Cardiac septum (tissue), 1 donor: ENCODE results near the gene CD28. TPM values are rescaled to one million over a fixed set of nuclear protein-coding genes. Genes with fewer than 3 reads are reported as not detected.

Experiments
- DNase-seq: peaks from one replicate; pipeline ENCODE4 v3.0.0-alpha.2; 2020; ENCODE audit warnings: low spot score
- intact Hi-C: fragments of 100-400 bp; cut with DNase I; formaldehyde crosslinking; loops from one replicate; pipeline ENCODE4 v1.14.0; 2022
- long read RNA-seq: library from polyadenylated mRNA; unstranded; transcript quantifications from one replicate; pipeline ENCODE4 v2.0.0, GENCODE V29; 2021
- total RNA-seq: library from RNA; stranded (reverse); fragmentation: NEBNext Ultra II Directional; extraction: Animal tissue kit (Norgen Biotek cat#: 25700); gene quantifications from one replicate; pipeline ENCODE4 v1.2.1, GENCODE V29; 2021
- donor health status: DM: no; HTN: no; CAD: no.

CD28 gene
- total RNA-seq, result 1.3 TPM
- long read RNA-seq, partial matches to known transcripts, result 0 of 1 reads
- long read RNA-seq, other reads (novel, unspliced or antisense), result 1 of 1 reads

DNA sequence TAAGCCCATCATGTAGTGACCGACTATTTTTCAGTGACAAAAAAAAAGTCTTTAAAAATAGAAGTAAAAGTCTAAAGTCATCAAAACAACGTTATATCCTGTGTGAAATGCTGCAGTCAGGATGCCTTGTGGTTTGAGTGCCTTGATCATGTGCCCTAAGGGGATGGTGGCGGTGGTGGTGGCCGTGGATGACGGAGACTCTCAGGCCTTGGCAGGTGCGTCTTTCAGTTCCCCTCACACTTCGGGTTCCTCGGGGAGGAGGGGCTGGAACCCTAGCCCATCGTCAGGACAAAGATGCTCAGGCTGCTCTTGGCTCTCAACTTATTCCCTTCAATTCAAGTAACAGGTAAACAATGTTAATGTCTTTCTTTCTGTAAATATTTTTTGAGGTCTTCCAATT, at the start of gene CD28:
TSS of gene CD28 (plus strand) at position 237 of the 400 bp plus-strand sequence. CDS start at position 295, 58 bp downstream.
- intact Hi-C loops, result no loop called here
- DNase-seq, result no peak

GRCh38 chr2:203659331-203660049, 46.9 kb upstream of the CD28 start:
- no peak for DNase-seq
- intact Hi-C loops, result no loop called here

DNA sequence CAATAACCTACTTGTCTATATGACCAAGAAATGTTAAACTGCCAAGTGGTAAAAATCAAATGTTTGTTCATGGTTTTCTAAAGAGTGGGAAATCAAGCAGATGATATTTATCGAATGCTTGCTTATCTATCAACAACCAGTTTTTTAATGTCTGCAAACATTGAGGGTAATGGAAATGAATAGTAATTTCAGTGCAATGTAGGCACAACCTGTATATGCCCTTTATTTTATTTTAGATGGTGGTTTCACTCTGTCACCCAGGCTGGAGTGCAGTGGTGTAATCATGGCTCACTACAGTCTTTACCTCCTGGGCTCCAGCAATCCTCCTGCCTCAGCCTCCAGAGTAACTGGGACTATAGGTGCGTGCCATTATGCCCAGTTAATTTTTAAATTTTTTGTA, 46.0 kb upstream of the CD28 start:
- intact Hi-C loops, result no loop called here
- DNase-seq, result no peak

DNA sequence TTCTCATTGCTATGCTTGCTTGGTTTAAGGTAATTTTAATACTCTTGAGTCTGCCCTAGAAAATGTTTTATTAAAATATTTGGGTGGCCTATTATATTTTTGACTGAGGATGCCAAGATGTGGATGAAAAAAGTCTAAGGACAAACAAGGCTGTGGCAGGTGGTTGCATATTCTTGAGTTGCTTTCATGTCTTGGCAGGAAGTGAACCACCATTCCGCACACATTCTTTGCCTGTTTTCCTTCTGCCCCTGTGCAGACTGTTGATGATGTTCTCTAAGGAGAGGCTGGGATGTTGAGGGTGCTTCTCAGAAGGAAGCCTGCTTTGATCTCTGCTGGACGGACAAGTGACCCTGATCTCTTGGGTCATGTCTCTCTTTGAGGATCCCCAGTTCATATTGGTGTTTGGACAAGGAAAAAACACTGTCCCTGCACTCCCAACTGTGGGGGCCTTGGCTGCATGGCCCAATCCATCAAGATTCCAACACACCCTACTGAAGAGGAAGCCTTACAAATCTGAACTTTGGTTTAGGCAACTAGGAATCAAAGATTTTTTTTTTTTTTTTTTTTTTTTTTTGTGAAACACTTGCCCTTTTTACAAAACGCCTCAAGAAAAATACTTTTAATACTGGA, 45.0 kb upstream of the CD28 start:
- DNase-seq, result no peak
- intact Hi-C loops, result no loop called here

DNA sequence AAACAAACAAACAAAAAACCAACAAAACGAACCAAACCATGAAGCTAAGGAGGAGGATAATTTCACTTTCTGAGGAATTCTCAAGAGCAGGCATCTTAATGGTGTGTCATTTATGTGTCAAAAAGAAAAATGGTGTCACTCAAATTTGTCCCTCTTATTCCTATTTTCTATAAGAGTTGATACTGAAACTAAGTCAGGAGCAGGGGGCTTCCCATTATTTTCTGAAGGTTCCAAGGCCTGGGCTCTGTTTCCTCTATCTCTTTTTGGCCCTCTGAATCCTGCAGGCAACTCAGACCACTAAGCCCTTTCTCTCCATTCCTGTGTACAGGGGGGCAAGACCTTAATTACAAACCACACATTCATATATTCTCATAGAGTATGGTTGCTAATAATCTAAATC, 44.0 kb upstream of the CD28 start:
- intact Hi-C loops, result no loop called here
- no peak for DNase-seq

DNA sequence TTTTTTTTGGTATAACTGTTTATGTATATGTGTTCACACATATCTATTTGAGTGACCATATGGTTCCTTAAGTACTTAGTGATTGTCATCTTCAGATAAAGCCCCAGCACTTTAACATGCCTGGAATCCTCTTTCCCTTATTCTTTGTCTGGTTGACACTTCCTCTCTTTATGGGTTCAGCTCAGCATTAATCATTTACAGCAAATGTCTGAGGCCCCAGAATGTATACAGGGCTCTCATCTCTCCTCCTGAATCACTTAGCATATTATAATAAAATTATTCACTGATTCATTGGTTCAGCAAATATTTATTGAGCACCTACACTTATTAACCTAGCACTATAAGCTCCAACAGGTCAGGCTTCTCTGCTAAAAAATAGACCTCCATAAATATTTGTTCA, 43.5 kb upstream of the CD28 start:
- no peak for DNase-seq

GRCh38 chr2:203664029-203664755, 42.2 kb upstream of the CD28 start:
- intact Hi-C loops, result no loop called here
- DNase-seq, result no peak

More for the DNA sequence above, 43.5 kb upstream of the CD28 start:
- intact Hi-C loops, result no loop called here

DNA sequence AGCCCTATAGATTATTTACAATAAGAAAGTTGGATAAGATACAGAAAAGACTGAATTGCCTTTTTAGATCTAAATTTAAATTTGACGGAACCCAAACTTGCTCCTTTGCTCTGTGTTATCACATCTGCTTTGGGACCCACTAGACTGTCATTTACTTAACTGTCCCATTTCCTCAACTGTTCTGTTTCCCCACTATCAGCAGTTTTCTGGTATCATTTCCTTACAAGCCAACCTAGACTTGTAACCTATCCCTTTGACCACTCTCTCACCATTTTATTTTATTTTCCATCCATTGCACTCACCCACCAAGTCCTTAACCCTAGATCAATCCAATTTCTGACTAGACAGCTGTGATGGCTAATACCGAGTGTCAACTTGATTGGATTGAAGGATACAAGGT, 38.6 kb upstream of the CD28 start:
- intact Hi-C loops, result no loop called here
- DNase-seq, result no peak

GRCh38 chr2:203669820-203670219, 36.6 kb upstream of the CD28 start:
- intact Hi-C loops, result no loop called here
- no peak for DNase-seq

DNA sequence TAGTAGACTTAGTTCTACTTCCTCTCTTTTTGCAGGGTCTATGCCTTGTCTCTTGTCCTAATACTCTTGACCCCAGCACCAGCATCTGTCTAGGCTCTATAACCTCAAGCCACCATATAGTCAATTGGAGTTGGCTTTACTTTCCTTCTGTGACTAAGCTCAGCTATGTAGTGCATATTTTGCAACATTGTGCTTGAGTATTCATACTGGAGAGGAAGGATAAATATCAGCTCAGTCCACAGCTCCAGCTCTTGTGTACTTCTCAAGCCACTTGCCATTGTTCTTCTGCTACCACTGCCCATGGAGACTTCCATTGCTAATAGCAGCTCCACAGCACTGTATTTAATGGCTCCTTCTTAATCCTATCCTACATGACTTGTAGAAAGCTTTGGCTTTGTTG, 35.5 kb upstream of the CD28 start:
- DNase-seq, result no peak
- intact Hi-C loops, result no loop called here

DNA sequence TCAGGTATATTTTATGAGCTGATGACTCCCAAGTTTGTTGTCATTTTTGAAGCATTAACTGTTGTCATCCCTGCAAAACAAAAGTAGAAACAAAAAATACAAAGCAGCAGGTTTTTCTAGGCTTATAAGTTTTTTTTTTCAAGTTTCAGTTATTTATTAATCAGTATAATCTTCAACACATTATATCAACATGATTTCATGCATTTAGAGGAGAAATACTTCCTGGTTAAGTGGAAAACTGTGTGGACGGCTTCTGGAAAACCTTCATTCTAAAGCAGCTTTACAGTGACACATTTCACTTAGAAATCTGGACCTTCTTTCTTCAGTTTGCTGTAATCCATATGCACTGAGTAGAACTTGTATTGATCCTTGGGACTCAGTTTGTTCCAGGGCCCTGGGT, 34.6 kb upstream of the CD28 start:
- DNase-seq, result no peak
- intact Hi-C loops, result no loop called here

GRCh38 chr2:203672856-203673255, 33.6 kb upstream of the CD28 start:
- no peak for DNase-seq
- intact Hi-C loops, result no loop called here

DNA sequence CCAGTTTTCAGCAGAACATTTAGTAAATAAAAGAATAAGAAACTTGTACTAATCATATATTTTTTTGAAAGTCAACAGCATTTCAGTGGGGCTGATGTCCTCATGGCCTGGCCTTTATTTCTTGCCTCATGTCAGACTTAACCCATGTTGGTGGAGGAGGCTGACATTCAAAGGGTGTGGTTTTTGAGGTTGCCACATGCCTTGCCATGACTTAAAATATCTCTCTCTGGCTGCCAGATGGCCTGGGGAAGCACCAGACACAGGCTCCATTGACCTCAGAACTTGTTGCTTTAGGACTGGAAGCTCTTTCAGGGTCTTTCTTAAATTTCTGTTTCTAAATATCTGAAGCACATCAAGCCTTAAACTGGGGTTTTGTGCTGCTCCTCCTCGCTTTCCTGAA, 32.5 kb upstream of the CD28 start:
- DNase-seq, result no peak
- intact Hi-C loops, result no loop called here

- no peak for DNase-seq
- intact Hi-C loops, result no loop called here
Measured at GRCh38 chr2:203675086-203675485, 31.4 kb upstream of the CD28 start.

- intact Hi-C loops, result no loop called here
- DNase-seq, result no peak
Measured at GRCh38 chr2:203678971-203679370, 27.5 kb upstream of the CD28 start.

DNA sequence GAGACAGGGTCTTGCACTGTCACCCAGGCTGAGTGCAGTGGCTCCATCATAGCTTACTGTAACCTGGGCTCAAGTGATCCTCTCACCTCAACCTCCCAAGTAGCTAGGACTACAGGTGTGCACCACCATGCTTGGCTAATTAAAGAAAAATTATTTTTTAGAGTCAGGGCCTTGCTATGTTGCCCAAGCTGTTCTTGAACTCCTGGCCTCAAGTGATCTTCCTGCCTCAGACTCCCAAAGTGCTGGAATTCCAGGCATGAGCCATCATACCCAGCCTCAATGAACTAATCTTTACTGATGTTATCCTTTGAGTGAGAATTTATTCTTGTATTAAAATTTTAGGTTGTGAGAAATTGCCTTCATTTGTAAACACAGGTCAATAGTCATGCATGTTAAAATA, 27.0 kb upstream of the CD28 start:
- no peak for DNase-seq
- intact Hi-C loops, result no loop called here

DNA sequence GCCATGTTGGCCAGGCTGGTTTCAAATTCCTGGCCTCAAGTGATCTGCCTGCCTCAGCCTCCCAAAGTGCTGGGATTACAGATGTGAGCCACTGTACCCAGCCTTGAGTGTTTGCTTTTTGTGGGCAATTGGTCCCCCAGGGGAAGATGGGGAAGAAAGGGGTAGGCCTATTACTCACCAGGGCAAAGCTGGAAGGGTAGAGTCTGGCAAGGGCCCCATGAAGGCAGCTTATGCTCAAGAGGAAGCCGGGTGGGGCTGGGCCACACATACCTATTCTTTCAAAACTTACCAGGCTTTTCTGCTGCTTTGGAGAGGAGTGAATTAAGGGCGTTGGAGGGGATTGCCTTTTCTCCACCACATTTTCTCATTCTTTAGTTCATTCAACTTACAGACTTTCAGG, 24.5 kb upstream of the CD28 start:
- DNase-seq, result no peak
- intact Hi-C loops, result loop anchor here (10.0 kb wide), 2 partner anchors 103 to 223 kb away; no protein-coding TSS in a partner anchor

- no peak for DNase-seq
- intact Hi-C loops, result loop anchor here (10.0 kb wide), 2 partner anchors 102 to 222 kb away; no protein-coding TSS in a partner anchor
Measured at GRCh38 chr2:203682688-203683130, 23.7 kb upstream of the CD28 start.

DNA sequence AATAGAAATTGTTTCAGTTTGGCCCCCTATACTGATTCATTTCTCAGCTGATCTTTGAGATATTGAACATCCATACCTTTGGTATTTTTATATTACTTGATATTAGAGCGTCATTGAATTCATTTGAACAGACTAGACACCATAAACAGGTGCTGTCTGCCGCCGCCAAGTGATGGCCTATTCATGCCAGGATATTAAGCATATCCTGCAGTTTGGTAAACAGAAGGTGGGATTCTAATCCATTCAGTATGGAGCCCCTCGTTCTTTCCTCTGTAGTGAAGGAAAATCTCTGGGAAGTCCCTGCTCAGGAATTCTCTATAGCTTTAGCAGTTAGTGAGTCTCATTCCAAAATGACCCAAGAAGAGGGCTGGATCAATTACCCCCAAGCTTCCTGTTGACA, 23.0 kb upstream of the CD28 start:
- DNase-seq, result no peak
- intact Hi-C loops, result loop anchor here (10.0 kb wide), 2 partner anchors 101 to 221 kb away; no protein-coding TSS in a partner anchor

DNA sequence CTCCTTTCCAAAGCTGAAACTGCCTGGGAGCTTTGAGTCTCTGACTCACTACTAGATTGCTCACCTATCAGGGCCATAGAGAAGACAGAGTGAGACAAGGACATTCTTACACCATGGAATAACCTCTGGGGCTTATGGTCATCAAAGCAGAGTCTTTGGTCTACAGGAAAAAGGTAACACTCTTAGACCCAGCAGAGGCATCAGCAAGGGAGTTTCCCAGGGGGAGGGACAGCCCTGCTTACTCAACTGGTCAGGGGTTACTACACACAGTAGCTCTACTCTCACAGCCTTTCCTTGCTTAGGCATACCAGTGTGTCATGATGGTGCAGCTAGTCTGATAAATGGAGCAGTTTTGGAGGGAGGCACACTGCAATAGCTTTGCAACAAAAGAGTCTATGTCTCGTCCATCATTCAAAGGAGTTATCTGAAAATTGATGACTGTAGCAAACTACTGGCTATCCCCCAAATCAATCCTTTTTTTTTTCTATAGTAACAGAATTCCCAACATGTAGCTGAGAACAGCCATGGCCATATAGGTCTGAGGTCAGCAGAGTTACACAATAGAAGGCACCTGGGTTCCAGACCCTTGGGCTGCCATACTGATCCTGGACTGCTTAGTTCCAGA, 22.4 kb upstream of the CD28 start:
- intact Hi-C loops, result loop anchor here (2.0 to 10.0 kb wide), 3 partner anchors 101 to 221 kb away; partner anchors contain the start of gene RAPH1
- DNase-seq, result no peak
